Endothelial cell of umbilical vein (primary cell): ENCODE data around the gene CLDN6.

Experiments used
- EZH2 ChIP-seq: IDR thresholded peaks from 2 replicates; pipeline ENCODE4 v1.6.1; 2012; ENCODE audit warnings: borderline replicate concordance, low read depth, mild to moderate bottlenecking, moderate library complexity, low read length, inconsistent platforms; ENCODE audit not compliant: severe bottlenecking
- FOS ChIP-seq: IDR thresholded peaks from 2 replicates; pipeline ENCODE4 v1.6.1; 2011; ENCODE audit warnings: mild to moderate bottlenecking, low read length, moderate library complexity, borderline replicate concordance; ENCODE audit not compliant: insufficient read depth
- GATA2 ChIP-seq: IDR thresholded peaks from 2 replicates; pipeline ENCODE4 v1.7.0; 2011; ENCODE audit warnings: low read depth, mild to moderate bottlenecking, moderate library complexity, mixed read lengths, low read length; ENCODE audit not compliant: insufficient read length, insufficient read depth
- POLR2A ChIP-seq: IDR thresholded peaks from 2 replicates; pipeline ENCODE4 v1.6.1; 2012; ENCODE audit warnings: low read depth, mild to moderate bottlenecking, control low read depth, low read length
- POLR2AphosphoS5 ChIP-seq: IDR thresholded peaks from 2 replicates; pipeline ENCODE4 v1.6.1; 2012; ENCODE audit warnings: low read depth, mild to moderate bottlenecking, control low read depth, low read length, moderate library complexity; ENCODE audit not compliant: insufficient read depth
- TF ChIP-seq, protein P1 (sequence below), 2 donors: IDR thresholded peaks; 1 replicate in 1 of 2; 2 replicates in 1 of 2; pipeline ENCODE4 v1.5.1; 2011; ENCODE audit warnings: low read length in 2 of 2, mild to moderate bottlenecking in 2 of 2, moderate library complexity in 2 of 2, control low read depth in 1 of 2, inconsistent platforms in 1 of 2, low read depth in 1 of 2; ENCODE audit not compliant: insufficient read depth in 1 of 2; ENCODE audit errors: extremely low read depth in 1 of 2
- TF ChIP-seq, protein P2 (sequence below): IDR thresholded peaks from 2 replicates; pipeline ENCODE4 v1.6.1; 2011; ENCODE audit not compliant: insufficient read depth, insufficient read length

DNA sequence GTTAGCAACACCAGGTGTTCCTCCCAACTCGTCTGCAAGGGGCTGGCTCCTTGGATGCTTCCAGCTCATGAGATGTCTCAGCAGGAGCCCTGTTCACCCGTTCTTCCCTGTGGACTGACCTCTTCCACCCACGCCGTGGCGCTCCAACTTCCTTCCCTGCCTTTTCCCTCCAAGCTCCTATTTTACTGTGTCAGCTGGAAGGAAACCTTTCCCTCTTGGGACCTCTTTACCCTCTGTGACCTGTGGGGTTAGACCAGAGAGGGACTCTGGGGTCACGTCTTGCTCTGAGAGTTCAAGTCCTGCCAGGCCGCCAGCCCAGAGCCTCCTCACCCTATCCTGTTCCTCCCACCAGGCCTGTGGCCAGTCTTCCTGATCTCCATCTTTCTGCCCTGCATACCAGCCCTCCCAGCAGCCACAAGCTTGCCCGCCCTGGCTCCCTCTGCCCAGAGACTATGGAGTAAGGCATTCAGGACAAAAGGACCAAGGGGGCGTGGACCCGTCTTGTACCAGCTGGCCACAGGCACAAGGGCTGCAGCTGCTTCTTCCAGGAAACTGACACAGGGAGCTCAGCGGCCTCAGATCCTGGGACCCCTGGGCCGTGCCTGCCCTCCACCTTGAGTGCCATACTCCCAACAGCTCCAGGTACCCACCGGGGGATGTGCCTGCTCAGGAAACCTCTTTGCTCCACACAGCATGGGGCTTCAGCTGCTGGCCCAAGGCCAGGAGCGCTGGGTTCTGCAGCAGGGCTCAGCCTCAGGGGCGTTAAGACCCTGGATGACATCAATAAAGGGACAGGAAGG, 45.8 kb downstream of the CLDN6 start:
- TF ChIP-seq POLR2A: no peak
- TF ChIP-seq, protein P1, sequence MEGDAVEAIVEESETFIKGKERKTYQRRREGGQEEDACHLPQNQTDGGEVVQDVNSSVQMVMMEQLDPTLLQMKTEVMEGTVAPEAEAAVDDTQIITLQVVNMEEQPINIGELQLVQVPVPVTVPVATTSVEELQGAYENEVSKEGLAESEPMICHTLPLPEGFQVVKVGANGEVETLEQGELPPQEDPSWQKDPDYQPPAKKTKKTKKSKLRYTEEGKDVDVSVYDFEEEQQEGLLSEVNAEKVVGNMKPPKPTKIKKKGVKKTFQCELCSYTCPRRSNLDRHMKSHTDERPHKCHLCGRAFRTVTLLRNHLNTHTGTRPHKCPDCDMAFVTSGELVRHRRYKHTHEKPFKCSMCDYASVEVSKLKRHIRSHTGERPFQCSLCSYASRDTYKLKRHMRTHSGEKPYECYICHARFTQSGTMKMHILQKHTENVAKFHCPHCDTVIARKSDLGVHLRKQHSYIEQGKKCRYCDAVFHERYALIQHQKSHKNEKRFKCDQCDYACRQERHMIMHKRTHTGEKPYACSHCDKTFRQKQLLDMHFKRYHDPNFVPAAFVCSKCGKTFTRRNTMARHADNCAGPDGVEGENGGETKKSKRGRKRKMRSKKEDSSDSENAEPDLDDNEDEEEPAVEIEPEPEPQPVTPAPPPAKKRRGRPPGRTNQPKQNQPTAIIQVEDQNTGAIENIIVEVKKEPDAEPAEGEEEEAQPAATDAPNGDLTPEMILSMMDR (IDR thresholded peaks at IDR 0.05; ENCODE audit: extremely low read depth in 1 of 2, insufficient read depth in 1 of 2, low read depth in 1 of 2, low read length in 2 of 2): no peak
- TF ChIP-seq FOS: no peak
- TF ChIP-seq POLR2AphosphoS5: no peak
- TF ChIP-seq GATA2: no peak
- TF ChIP-seq EZH2: no peak
- TF ChIP-seq, protein P2, sequence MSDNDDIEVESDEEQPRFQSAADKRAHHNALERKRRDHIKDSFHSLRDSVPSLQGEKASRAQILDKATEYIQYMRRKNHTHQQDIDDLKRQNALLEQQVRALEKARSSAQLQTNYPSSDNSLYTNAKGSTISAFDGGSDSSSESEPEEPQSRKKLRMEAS: no peak
